Measurements from ENCODE around the gene BBS5.
"Not testable (repeated sequence)": the region's sequence is repeated elsewhere in the genome, so short reads cannot be mapped to it uniquely, and the experiment has no call there.

BBS5 gene

DNA sequence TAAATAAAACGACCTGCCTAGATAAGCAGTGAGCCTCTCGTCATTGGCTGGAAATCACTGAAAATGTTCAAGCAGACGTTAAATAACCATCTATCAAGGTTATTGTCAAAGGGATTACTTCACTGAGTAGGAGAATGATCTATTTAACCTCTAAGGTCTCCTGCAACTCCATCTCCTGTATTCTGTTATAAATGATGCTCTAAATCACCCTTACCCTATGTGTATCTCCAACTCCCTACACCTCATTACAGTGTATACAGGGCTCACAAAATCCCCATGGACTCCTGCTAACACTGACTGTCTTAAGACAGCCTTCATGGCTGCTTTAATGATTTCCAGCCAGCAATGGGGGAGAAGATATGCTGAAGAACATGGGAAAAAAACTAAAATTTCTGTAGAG, 31.0 kb upstream of the BBS5 start:
- no peaks in the 10 kb centered on the region for H3K36me3 ChIP-seq
- TF ChIP-seq, protein P1, sequence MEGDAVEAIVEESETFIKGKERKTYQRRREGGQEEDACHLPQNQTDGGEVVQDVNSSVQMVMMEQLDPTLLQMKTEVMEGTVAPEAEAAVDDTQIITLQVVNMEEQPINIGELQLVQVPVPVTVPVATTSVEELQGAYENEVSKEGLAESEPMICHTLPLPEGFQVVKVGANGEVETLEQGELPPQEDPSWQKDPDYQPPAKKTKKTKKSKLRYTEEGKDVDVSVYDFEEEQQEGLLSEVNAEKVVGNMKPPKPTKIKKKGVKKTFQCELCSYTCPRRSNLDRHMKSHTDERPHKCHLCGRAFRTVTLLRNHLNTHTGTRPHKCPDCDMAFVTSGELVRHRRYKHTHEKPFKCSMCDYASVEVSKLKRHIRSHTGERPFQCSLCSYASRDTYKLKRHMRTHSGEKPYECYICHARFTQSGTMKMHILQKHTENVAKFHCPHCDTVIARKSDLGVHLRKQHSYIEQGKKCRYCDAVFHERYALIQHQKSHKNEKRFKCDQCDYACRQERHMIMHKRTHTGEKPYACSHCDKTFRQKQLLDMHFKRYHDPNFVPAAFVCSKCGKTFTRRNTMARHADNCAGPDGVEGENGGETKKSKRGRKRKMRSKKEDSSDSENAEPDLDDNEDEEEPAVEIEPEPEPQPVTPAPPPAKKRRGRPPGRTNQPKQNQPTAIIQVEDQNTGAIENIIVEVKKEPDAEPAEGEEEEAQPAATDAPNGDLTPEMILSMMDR (IDR thresholded peaks at IDR 0.05) = no peak
- H3K27ac ChIP-seq = no peak overlapping the region
- no peak overlapping the region for H3K4me3 ChIP-seq
- DNase-seq = no peak
- H3K4me1 ChIP-seq = no peaks in the 10 kb centered on the region
- intact Hi-C loops (cut with DNase I; ENCODE audit: low total_unique reads) = no loop called here
- no peaks in the 10 kb centered on the region for H3K27me3 ChIP-seq
- H3K9me3 ChIP-seq = no peaks in the 10 kb centered on the region

DNA sequence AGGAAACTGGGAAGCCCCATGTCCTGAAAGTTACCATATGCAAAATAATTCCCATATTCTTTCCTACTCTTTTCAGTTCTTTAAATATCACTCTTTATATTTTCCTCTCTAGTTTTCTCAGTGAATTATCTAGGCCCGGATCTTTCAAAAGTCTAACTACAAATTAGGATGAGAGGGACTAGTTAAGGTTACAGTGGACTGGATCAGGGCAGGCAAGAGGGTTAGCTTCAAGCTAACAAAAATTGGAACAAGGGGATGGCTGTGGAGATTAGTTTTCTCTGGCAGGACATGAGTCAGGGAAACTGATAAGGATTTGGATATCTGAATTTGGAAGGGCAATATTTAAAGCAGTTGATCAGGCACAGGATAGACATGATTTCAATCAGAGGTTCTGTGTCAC, 30.4 kb upstream of the BBS5 start:
- H3K27ac ChIP-seq = no peak overlapping the region

DNA sequence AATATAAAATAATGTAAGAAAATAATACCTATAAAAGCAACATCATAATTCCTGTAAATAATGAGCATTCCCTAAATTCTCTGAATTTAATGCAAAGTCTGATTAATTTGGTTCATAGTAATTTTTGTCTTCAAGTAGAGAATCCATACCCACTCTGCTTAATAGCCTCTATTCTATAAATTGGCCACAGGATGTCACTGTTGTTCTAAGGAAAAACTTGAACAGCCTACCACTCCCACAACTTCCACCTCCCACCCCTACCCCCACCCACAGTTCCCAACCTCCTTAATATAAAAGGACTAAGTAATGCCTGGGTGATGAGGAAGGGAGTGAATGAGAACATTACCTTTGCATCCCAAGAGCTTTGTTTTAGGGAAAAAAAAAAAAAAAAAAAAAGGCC, 27.2 kb upstream of the BBS5 start:
- no peak overlapping the region for H3K27ac ChIP-seq
- TF ChIP-seq, protein P1 (IDR thresholded peaks at IDR 0.05) = peak in 1 of 2 experiments; percentile 24
- no peaks in the 10 kb centered on the region for H3K27me3 ChIP-seq
- no peaks in the 10 kb centered on the region for H3K9me3 ChIP-seq
- intact Hi-C loops (cut with DNase I; ENCODE audit: low total_unique reads) = no loop called here
- no peak overlapping the region for H3K4me3 ChIP-seq
- no peak for DNase-seq
- H3K4me1 ChIP-seq = no peaks in the 10 kb centered on the region
- no peaks in the 10 kb centered on the region for H3K36me3 ChIP-seq

More for the DNA sequence above, 30.4 kb upstream of the BBS5 start:
- H3K36me3 ChIP-seq = no peaks in the 10 kb centered on the region
- no peaks in the 10 kb centered on the region for H3K9me3 ChIP-seq
- TF ChIP-seq, protein P1 (IDR thresholded peaks at IDR 0.05) = no peak
- no peak for DNase-seq
- no peaks in the 10 kb centered on the region for H3K4me1 ChIP-seq
- H3K27me3 ChIP-seq = no peaks in the 10 kb centered on the region
- intact Hi-C loops (cut with DNase I; ENCODE audit: low total_unique reads) = no loop called here
- no peak overlapping the region for H3K4me3 ChIP-seq

DNA sequence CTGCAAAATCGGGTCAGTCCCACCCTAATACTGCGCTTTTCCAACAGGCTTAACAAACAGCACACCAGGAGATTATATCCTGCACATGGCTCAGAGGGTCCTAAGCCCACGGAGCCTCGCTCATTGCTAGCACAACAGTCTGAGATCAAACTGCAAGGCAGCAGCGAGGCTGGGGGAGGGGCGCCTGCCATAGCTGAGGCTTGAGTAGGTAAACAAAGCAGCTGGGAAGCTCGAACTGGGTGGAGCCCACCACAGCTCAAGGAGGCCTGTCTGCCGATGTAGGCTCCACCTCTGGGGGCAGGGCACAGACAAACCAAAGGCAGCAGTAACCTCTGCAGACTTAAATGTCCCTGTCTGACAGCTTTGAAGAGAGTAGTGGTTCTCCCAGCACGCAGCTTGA, 26.2 kb upstream of the BBS5 start:
- H3K9me3 ChIP-seq; intact Hi-C loops (cut with DNase I; ENCODE audit: low total_unique reads); H3K27me3 ChIP-seq; H3K4me1 ChIP-seq; H3K36me3 ChIP-seq; H3K4me3 ChIP-seq; DNase-seq; H3K27ac ChIP-seq: not testable (repeated sequence)

DNA sequence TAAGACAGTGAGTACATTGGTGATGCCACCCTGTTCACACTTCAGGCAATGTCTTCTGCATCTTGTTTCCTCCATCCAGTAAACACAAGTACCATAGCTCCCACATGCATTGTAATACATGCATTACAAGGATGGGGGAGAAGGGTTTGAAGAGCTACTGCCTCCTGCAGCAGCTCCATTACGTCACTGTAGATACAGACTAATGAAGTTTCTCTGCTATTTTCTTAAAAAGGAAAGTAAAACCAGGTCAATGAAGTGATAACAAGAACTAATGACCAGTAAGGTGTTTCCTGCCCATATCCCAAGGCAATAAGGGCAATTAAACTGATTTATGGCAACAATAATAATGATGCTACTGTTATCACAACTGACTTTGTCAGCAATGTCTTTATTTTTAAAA, 18.2 kb upstream of the BBS5 start:
- H3K4me3 ChIP-seq = no peak overlapping the region
- no peaks in the 10 kb centered on the region for H3K36me3 ChIP-seq
- intact Hi-C loops (cut with DNase I; ENCODE audit: low total_unique reads) = no loop called here
- no peaks in the 10 kb centered on the region for H3K27me3 ChIP-seq
- peaks cover 0 to 8% (median 3%) of the 10 kb centered on the region in 4 donors for H3K4me1 ChIP-seq
- no peaks in the 10 kb centered on the region for H3K9me3 ChIP-seq
- TF ChIP-seq, protein P1 (IDR thresholded peaks at IDR 0.05) = no peak
- H3K27ac ChIP-seq = no peak overlapping the region
- DNase-seq = no peak

DNA sequence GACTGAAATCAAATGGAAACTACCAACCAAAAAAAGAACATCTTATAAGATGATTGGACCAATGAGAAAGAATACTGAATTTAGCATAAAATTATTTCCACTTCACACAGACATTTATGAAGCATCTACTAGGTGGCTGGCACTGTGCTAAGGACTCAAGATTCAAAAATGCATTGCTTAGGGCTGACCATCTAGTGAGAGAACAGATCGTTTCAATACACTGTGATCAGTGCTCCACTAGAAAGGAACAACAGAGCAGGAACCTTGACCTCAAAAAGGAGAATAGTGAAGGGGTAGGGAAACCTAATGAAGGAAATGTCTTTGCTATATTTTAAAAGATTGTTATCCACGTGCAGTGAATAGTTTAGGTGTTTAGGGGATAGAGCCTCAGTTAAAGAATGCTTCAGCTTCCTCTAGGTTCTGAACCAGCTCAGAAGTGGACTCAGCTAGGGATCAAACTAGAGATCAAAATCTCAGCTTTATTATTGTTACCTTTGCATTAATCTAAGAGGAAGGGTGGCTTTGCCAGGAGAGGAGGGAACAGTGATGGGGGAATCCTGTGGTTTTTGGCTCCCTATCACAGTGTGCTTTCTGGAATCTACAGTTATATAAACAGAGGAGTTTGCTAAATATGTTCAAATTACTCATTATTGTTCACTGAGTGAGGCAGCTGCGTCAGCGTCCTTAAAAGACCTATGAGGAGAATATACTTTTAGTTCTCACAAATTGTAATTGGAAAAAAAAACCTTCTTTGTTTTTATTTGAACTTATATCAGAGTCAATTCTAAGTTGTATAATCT, 16.2 kb upstream of the BBS5 start:
- TF ChIP-seq, protein P1 (IDR thresholded peaks at IDR 0.05) = no peak
- intact Hi-C loops (cut with DNase I; ENCODE audit: low total_unique reads) = no loop called here
- no peaks in the 10 kb centered on the region for H3K36me3 ChIP-seq
- no peaks in the 10 kb centered on the region for H3K9me3 ChIP-seq
- H3K27me3 ChIP-seq = no peaks in the 10 kb centered on the region
- no peak for DNase-seq
- peaks cover 0 to 8% (median 3%) of the 10 kb centered on the region in 4 donors for H3K4me1 ChIP-seq
- no peak overlapping the region for H3K4me3 ChIP-seq
- H3K27ac ChIP-seq = no peak overlapping the region
